Esophagus muscularis mucosa (tissue), 4 donors: ENCODE measurements around the gene KAZN. TPM values are rescaled to one million over a fixed set of nuclear protein-coding genes. Genes with fewer than 3 reads are reported as not detected.

Experiments used
- DNase-seq: peaks from one replicate; pipeline ENCODE4 v3.0.0-alpha.2; 2017; ENCODE audit errors: extremely low spot score
- H3K27ac ChIP-seq, 4 donors: fragments of 200-600 bp; sonication (generic); replicated peaks in 1 of 4; 1 replicate in 3 of 4; 2 replicates in 1 of 4; pipeline ENCODE4 v1.5.1; 2016 to 2019; ENCODE audit warnings: mild to moderate bottlenecking in 1 of 4
- H3K27me3 ChIP-seq, 4 donors: fragments of 200-600 bp; sonication (generic); one replicate each; pipeline versions ENCODE4 v1.5.1 to v1.6.0; 2016 to 2019
- H3K36me3 ChIP-seq, 4 donors: fragments of 200-600 bp; sonication (generic); one replicate each; pipeline ENCODE4 v1.5.1; 2016 to 2019
- H3K4me1 ChIP-seq, 4 donors: fragments of 200-600 bp; sonication (generic); one replicate each; pipeline ENCODE4 v1.5.1; 2016 to 2019
- H3K4me3 ChIP-seq, 4 donors: fragments of 200-600 bp; sonication (generic); 1 replicate in 2 of 4; 2 replicates in 2 of 4; pipeline ENCODE4 v1.5.1; 2016 to 2019; ENCODE audit warnings: mild to moderate bottlenecking in 4 of 4, moderate library complexity in 1 of 4
- H3K9me3 ChIP-seq, 4 donors: fragments of 200-600 bp; sonication (generic); 1 replicate in 3 of 4; 2 replicates in 1 of 4; pipeline ENCODE4 v1.5.1; 2016 to 2019
- CTCF ChIP-seq, 3 experiments: fragments of 200-600 bp in 2 of 3; fragments of 450-650 bp in 1 of 3; sonication (generic) in 2 of 3; IDR thresholded peaks; one replicate each; pipeline ENCODE4 v1.5.1; 2017 to 2019; ENCODE audit warnings: antibody characterized with exemption in 3 of 3, mild to moderate bottlenecking in 2 of 3, moderate library complexity in 1 of 3
- EP300 ChIP-seq: sonication (generic); formaldehyde crosslinking; IDR thresholded peaks from one replicate; pipeline ENCODE4 v1.6.1; 2017; ENCODE audit warnings: antibody characterized with exemption
- POLR2A ChIP-seq: fragments of 450-650 bp; IDR thresholded peaks from one replicate; pipeline ENCODE4 v1.6.1; 2017; ENCODE audit warnings: antibody characterized with exemption, moderate library complexity, mild to moderate bottlenecking, low read depth
- POLR2AphosphoS5 ChIP-seq, 2 donors: sonication (generic); formaldehyde crosslinking; IDR thresholded peaks; one replicate each; pipeline ENCODE4 v1.6.1; 2017; ENCODE audit warnings: antibody characterized with exemption in 2 of 2
- WGBS: methylation state at CpG from one replicate; pipeline ENCODE4 v1.1.5; 2018; 5-methylcytosine and 5-hydroxymethylcytosine counted together
- intact Hi-C: fragments of 100-400 bp; cut with DNase I; formaldehyde crosslinking; loops from one replicate; pipeline ENCODE4 v1.15.1; 2023
- total RNA-seq, 4 donors: library from RNA; depleted of rRNA; stranded (reverse); fragments of >200 nt; gene quantifications; one replicate each; pipeline versions ENCODE4 v1.1.0 to v1.2.1, GENCODE V29; 2016

The KAZN gene
- total RNA-seq, 4 donors from 2014 or later: 9.9 to 14.1 (median 11.9) TPM

GRCh38 chr1:14716474-14716873, 118.0 kb downstream of the KAZN start:
- H3K27me3 ChIP-seq: no peaks in the 10 kb centered on the region
- intact Hi-C loops: no loop called here

GRCh38 chr1:14718476-14718875, 120.0 kb downstream of the KAZN start:
- no peak for TF ChIP-seq POLR2AphosphoS5 (IDR thresholded peaks at IDR 0.05)
- TF ChIP-seq CTCF (IDR thresholded peaks at IDR 0.05): no peak
- no peak for TF ChIP-seq EP300
- TF ChIP-seq POLR2A: no peak
- intact Hi-C loops: no loop called here
- Histone ChIP-seq H3K4me1 (no peaks in the 10 kb centered on the region), H3K4me3 (no peak overlapping the region), H3K27me3 (no peaks in the 10 kb centered on the region), H3K9me3 (no peaks in the 10 kb centered on the region), H3K27ac (no peak overlapping the region), H3K36me3 (no peaks in the 10 kb centered on the region)
- WGBS: 92% methylated on average over 7 of the region's 7 CpGs
- no peak for DNase-seq

More at GRCh38 chr1:14716474-14716873, 118.0 kb downstream of the KAZN start:
- TF ChIP-seq CTCF (IDR thresholded peaks at IDR 0.05) (no peak), POLR2AphosphoS5 (IDR thresholded peaks at IDR 0.05) (no peak), EP300 (no peak), POLR2A (no peak)
- Histone ChIP-seq H3K4me3 (no peak overlapping the region), H3K36me3 (no peaks in the 10 kb centered on the region), H3K9me3 (no peaks in the 10 kb centered on the region), H3K4me1 (no peaks in the 10 kb centered on the region), H3K27ac (no peak overlapping the region)
- DNase-seq: no peak
- 86% methylated on average over 5 of the region's 5 CpGs for WGBS

- TF ChIP-seq EP300 (no peak), POLR2A (no peak), POLR2AphosphoS5 (IDR thresholded peaks at IDR 0.05) (no peak), CTCF (IDR thresholded peaks at IDR 0.05) (no peak)
- Histone ChIP-seq H3K4me1 (no peaks in the 10 kb centered on the region), H3K36me3 (no peaks in the 10 kb centered on the region), H3K4me3 (no peak overlapping the region), H3K9me3 (no peaks in the 10 kb centered on the region), H3K27ac (no peak overlapping the region), H3K27me3 (no peaks in the 10 kb centered on the region)
- 81% methylated on average over 11 of the region's 11 CpGs for WGBS
- intact Hi-C loops: no loop called here
- DNase-seq: no peak
Observed at GRCh38 chr1:14723401-14723800, 124.9 kb downstream of the KAZN start.

GRCh38 chr1:14724246-14724645, 125.8 kb downstream of the KAZN start:
- H3K36me3 ChIP-seq: no peaks in the 10 kb centered on the region
- H3K27ac ChIP-seq: no peak overlapping the region
- no peak overlapping the region for H3K4me3 ChIP-seq
- no peaks in the 10 kb centered on the region for H3K4me1 ChIP-seq
- intact Hi-C loops: no loop called here
- 75% methylated on average over 5 of the region's 5 CpGs for WGBS
- H3K27me3 ChIP-seq: no peaks in the 10 kb centered on the region
- no peak for TF ChIP-seq POLR2A
- no peak for TF ChIP-seq POLR2AphosphoS5 (IDR thresholded peaks at IDR 0.05)
- TF ChIP-seq CTCF (IDR thresholded peaks at IDR 0.05): no peak
- TF ChIP-seq EP300: no peak
- H3K9me3 ChIP-seq: no peaks in the 10 kb centered on the region
- no peak for DNase-seq

- Histone ChIP-seq H3K36me3 (no peaks in the 10 kb centered on the region), H3K9me3 (no peaks in the 10 kb centered on the region), H3K4me3 (no peak overlapping the region), H3K27ac (no peak overlapping the region), H3K4me1 (no peaks in the 10 kb centered on the region), H3K27me3 (no peaks in the 10 kb centered on the region)
- intact Hi-C loops: no loop called here
- no peak for TF ChIP-seq EP300
- no peak for TF ChIP-seq POLR2AphosphoS5 (IDR thresholded peaks at IDR 0.05)
- TF ChIP-seq CTCF (IDR thresholded peaks at IDR 0.05): no peak
- TF ChIP-seq POLR2A: no peak
- DNase-seq: no peak
- WGBS: 73% methylated on average over 7 of the region's 7 CpGs
Observed at GRCh38 chr1:14724678-14725077, 126.2 kb downstream of the KAZN start.
